GM10847 (cell line): ENCODE data around the gene SLC49A3.

Source experiments
- POLR2A ChIP-seq: IDR thresholded peaks from 2 replicates; pipeline ENCODE4 v1.6.1; 2011; ENCODE audit not compliant: insufficient read length; ENCODE audit errors: extremely low read depth

The SLC49A3 gene

DNA sequence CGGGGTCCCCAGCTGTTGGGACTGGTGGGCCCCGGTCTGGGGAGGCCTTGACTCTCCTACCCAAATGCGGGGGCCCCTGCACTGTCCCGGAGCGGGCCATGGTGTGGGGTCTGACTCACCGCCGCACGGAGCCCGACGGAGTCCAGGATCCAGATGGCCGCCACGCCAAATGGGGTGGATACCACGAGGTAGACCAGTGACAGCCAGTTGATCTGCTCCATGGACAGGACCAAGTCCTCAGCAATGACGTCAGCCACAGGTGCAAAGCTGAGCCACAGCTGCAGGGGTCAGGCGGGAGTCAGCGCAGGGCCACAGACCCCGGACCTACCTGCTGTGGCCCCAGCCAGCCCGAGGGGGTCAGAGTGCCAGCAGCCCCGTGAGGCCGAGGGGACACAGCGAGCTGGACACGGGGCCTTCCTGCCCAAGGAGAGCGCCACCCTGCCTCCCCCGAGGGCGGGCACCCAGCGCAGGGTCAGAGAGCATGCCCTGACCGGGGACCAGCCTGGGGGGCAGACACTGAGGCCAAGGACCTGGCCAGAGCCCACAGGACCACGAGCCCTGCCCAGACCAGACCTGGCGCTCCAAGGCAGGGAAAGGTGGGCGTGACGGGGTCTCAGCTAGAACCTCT lies 2.4 kb downstream of the SLC49A3 start:
- no peak for TF ChIP-seq POLR2A

DNA sequence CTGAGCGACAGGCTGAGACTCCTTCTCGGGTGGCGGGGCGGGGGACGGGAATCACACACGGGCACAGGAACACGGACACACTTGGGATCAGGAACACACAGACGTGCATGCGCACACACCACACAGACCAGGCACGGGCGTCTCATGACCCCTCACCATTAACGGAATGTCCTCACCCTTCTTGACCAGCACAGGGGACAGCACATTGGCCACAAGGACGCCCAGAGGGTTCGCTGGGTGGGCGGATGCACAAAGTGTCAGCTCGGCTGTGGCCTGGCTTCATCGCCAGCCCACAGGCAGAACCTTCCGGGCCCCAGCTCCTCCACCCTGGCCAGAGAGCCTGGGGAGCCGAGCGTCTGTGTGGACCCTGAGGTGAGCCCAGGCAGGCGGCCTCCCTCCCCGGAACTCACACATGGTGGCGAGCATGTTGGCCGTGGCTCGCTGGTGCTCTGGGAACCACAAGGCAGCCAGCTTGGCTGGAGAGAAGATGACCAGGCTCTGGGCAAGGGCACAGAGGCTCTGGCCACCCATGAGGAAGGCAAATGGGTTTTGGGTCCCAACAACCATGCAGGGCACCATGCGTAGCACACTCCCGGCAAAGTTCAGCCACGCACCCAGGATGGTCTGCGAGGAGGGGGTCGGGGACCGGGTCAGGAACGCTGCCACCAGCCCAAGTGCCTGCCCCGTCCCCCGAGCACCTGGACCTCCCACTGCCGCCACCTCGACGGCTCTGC lies 3.1 kb downstream of the SLC49A3 start:
- TF ChIP-seq POLR2A = no peak

DNA sequence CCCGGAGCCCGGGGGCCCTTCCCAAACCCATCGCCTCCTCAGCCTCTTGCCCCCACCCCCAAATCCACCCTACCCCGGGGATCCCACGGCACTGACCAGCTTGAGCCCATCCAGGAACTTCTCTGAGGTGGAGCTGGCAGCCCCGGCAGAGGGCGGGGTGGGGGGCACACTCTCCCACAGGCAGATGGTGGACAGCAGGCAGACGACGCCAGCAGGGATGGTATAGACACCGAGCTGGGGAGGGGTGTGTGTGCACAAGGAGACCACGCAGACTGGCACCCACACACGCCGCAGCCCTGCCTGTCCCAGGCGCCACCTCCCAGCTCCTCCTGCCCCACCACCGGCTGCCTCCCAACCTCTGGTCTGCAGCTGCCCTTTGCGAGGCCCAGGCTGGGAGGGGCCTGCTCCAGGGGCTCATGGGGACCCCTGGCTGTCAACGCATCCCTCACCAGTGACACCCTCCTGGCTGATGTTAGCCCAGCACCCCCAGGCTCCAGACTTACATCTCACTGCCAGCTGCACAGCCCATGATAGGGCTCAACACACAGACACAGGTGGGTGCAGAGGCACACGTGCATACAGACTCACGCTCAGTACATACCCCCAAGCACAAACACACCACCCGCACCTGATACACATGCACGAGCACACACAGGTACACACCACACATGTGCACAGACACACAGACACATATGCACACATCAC lies 4.2 kb downstream of the SLC49A3 start:
- no peak for TF ChIP-seq POLR2A

DNA sequence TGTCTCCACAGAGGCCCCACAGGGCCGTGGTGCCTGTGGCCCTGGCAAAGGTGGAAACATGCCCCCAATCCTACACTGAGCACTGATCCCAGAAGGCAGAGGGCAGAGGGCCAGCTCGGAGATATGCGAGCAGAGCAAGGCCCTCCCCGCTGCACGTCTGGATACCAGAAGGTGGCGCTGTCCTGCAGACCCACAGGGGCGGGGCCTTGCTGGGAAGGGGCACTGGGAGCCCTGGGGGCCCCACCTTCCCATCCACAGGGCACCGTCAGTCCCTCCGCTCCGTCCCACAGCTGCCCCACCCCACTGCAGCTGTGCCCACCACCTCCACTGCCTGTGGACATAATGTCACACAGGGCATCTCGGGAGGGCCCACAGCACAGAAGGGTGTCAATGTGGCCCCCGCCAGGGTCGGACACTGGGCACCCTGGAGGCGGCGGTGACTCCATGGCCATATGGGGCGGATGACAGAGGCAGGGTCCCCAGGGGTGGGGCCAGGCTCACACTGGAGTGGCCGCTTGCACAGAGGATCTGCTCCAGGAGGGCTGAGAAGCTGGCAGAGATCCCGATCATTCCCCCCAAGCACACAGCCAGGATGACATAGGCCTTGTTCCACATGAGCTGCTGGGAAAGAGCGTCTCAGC lies 4.8 kb downstream of the SLC49A3 start:
- no peak for TF ChIP-seq POLR2A

DNA sequence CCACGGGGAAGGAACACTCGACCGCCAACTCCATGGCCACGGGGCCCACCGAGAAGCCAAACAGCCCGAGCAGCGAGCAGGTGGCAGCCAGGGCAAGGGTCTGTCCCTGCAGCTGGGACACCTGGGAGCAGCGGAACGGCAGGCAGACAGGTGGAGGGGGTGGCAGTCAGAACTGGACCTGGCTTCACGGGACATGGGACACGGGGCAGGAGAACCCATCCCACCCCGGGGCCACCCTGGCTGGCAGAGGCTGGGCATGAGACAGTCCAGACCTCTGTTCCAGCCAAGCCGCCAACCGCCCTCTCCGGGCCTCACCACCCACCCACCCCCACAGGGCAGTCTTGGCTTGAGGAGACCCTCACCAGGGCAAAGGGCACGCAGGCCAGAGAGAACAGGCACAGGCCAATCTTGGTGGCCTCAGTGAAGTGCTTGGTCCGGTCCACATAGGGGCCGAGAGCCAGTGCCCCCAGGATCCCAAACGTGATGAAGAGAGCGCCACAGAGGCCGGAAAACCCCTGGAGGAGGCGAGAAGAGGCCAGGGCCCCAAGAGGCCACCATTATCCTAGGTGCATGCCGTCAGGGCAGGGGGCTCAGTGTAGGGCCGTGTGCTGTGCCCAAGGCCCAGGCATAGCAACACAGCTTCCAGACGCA lies 5.6 kb downstream of the SLC49A3 start:
- TF ChIP-seq POLR2A = no peak

DNA sequence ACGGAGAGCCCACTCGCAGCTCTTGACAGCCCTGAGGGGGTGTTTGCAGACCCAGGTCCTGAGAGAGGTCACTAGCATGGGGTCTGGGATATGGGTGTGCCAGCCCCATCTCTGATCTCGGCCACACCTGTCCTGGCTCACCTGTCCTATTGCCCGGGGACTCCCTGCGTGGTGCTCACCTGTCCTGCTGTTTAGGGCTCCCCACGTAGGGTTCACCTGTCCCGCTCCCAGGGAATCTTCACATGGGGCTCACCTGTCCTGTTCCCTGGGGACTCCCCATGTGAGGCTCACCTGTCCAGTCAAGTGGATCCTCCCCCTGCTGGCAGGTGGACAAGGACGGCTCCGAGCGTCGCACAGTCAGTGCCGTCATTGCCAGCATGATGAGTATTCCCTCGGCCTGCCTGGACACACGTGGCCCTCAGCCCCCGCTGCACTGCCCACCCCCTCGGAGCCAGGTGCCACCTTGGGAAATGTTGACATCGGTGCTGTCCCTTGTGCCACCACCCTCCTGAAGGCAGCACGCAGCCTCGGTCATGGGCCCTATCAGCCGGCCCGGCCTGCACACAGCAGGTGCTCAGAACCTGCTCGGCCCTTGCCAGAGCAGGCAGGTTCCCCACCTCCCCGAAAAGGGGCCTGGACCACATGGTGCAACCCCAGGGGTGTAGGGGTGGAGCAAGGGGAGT lies 6.3 kb downstream of the SLC49A3 start:
- no peak for TF ChIP-seq POLR2A

DNA sequence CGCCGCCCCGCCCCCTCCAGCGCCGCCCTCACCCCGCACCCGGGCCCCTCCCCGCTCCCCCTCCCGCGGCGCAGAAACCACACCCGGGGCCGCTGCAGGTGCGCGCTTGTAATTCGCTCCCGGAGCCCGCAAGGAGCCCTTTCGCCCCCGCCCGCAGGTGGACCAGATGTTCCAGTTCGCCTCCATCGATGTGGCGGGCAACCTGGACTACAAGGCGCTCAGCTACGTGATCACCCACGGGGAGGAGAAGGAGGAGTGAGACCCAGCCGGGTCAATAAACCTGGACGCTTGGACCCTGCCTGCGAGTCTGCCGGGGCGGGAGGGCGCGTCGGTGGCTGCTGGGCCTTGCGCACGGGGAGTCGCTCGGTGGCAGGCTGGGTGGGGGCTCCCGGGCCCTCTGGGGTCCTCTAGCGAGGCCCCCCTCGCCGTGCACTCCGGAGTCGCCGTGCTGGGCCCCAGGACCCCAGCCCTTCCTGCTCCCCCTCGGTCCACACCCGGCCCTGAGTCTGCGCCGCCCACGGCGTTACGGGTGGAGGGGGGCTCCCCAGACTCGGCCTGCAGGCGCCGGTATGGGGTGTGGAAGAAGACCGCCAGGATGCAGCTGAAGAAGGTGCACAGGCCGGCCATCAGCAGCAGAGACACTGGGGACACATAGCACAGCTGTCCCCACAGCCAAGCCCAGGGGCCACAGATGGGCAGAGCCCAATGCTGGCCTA lies 7.1 kb downstream of the SLC49A3 start:
- no peak for TF ChIP-seq POLR2A

DNA sequence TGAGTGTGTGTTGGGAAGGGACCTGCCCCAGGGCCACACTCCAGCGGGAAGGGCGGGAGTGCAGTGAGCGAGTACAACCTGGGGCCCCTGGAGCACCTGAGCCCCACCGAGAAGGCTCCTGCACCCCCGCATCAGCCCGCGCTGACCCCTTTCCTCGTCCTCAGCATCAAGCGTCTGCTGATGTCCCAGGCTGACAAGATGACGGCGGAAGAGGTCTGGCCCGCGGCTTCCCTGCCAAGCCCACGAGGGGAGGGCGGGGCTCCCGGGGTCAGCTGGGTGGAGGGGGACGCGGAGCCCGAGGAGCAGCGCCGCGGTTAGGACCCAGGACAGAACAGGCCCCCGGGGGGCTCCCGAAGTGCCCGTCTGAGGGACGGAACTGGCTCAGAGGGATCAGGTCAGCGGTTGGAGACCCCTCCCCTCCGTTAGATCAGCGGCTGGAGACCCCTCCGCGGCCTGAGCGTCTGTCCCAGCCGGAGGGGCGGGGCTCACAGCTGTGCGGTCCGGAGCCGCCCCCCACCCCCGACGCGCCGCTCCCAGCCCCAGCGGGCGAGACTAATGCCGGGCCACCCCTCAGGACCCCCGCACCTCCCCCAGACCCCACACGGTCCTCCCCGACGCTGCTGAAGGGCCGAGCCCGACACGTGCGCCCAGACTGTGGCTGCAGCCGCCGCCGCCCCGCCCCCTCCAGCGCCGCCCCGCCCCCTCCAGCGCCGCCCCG lies 7.9 kb downstream of the SLC49A3 start:
- no peak for TF ChIP-seq POLR2A

DNA sequence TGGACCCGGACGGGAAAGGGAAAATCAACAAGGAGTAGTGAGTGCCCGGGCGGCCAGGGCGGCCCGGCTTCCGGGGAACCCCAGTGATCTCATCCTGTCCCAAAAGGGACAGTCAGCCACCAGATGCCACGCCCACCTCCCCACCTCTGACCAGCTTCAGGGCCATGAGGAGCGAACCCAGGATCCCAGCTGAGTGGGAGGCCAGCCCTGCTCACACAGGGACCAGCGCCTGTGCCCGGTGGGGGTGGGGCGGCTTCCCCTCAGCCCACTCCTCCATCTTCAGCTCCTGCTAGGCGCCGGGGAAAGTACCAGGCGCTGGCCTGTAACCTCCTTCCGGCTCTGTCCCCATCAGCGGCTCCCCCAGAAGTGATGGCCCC lies 8.4 kb downstream of the SLC49A3 start:
- no peak for TF ChIP-seq POLR2A

DNA sequence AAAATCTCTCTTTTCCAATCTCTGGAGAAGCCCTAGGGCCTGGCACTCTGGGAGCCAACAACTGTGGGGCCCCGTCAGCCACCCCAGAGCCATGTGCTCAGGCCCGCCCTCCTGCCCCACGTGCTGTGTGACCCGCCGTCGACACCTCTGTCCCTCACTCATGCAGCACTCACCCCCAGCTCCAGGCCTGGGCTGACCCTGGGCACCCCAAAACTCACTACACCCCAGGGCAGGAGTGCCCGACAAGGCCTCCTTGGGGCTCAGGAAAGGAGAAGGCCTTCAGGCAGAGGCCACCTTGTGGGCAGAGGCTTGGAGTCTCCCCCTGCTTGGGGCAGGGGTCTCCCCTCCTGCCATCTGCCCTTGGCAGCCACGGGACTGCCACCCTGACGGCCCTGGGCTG lies 8.9 kb downstream of the SLC49A3 start:
- no peak for TF ChIP-seq POLR2A

DNA sequence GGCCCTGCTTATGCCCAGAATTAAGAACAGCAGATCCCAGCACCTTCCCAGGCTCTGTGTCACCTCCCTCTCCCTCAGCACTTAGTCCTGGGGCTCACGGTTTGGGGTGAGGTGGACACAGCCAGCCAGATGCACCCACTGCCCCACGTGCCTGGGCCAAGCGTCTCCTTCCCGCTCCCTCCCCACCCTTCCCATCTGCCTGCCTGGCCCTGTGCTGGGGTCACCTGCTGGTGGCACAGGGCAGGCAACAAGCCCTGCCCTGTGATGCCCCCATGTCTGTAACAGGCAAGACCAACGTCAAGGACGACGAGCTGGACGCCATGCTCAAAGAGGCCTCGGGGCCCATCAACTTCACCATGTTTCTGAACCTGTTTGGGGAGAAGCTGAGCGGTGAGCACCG lies 9.3 kb downstream of the SLC49A3 start:
- no peak for TF ChIP-seq POLR2A

DNA sequence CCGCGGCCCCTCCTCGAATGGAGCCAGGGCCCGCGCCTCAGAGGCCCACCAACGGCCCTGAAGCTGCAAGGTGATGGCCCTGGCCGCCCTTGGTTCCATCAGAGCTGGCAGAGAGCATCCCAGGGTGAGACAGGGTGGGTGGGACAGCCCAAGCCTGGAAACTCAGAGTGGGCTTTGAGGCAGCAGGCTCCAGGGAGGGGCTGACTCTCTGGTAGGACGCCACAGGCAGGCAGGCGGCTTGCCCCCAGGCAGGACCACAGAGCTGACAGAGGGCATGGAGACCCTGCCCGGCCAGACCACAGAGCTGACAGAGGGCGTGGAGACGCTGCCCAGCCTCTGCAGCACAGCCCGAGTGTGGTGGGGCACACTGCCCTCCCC lies 9.9 kb downstream of the SLC49A3 start:
- TF ChIP-seq POLR2A = no peak

DNA sequence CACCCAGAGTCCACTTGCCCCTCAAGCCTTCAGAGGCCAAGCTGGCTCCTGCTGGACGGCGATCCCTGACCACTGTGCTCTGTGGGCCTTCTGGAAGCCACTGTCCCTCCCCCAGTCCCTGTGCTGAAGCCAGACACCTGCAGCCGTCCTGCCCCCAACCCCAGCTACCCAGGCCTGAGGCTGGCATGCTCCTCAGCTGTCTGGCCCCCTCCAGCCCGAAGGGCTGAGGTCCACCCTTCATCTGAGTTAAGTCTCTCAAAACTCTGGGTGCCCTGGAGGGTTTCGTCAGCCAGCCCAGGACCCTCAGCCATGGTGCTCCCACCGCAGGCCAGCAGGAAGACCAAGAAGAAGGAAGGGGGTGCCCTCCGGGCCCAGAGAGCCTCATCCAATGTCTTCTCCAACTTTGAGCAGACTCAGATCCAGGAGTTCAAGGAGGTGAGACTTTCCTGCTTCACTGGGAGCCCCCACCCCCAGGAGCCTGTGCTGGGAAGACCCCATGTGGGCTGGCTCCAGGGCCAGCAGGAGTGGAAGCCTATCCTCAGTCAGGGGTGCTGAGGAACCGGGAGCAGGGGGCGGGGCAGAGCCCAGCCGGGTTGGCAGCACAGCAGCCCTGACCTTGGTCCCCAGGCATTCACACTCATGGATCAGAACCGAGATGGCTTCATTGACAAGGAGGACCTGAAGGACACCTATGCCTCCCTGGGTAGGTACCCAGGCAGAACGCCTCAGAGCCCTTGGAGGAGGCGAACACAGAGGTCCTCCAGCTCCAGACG lies 10.4 kb downstream of the SLC49A3 start:
- TF ChIP-seq POLR2A = no peak
